Mucosa of descending colon (tissue), 3 donors: ENCODE results near the gene MAP3K2. TPM values are rescaled to one million over a fixed set of nuclear protein-coding genes. Genes with fewer than 3 reads are reported as not detected.

Experiments used
- ATAC-seq: fragments of 200-7000 bp; cut with Tn5 transposase; one replicate; pipeline ENCODE4 v1.9.1; 2020; ENCODE audit warnings: mild to moderate bottlenecking, moderate library complexity
- DNase-seq, 3 donors: peaks; one replicate each; pipeline ENCODE4 v3.0.0-alpha.2; 2020
- H3K36me3 ChIP-seq: fragments of 200-600 bp; one replicate; pipeline ENCODE4 v1.8.0; 2021; ENCODE audit warnings: low read depth, mild to moderate bottlenecking
- H3K4me1 ChIP-seq: fragments of 200-600 bp; one replicate; pipeline ENCODE4 v1.8.0; 2021; ENCODE audit warnings: low read depth, mild to moderate bottlenecking
- H3K4me3 ChIP-seq: fragments of 200-600 bp; one replicate; pipeline ENCODE4 v1.8.0; 2021; ENCODE audit warnings: mild to moderate bottlenecking
- H3K9me3 ChIP-seq: fragments of 200-600 bp; one replicate; pipeline ENCODE4 v1.8.0; 2021; ENCODE audit warnings: mild to moderate bottlenecking
- CTCF ChIP-seq: fragments of 200-600 bp; IDR thresholded peaks from one replicate; pipeline ENCODE4 v1.8.0; 2022; ENCODE audit warnings: antibody characterized with exemption, mild to moderate bottlenecking
- intact Hi-C, 2 donors: fragments of 100-400 bp; cut with DNase I in 1 of 2; cut with micrococcal nuclease in 1 of 2; formaldehyde crosslinking; loops; one replicate each; pipeline versions ENCODE4 v1.11.0 to v1.11.1; 2022; cut with DNase I, micrococcal nuclease
- total RNA-seq, 3 donors: library from RNA; stranded (reverse); fragmentation: NEBNext Ultra II Directional in 2 of 3; extraction: Animal tissue kit (Norgen Biotek cat#: 25700) in 2 of 3; gene quantifications; one replicate each; pipeline versions ENCODE4 v1.2.1 to v1.2.4, GENCODE V29; 2021 to 2023
- donor health status: DM: no; HTN: no; CAD: no; lungs with moderate emphysema.
- donor health status: DM: no; HTN: no; CAD: no.
- donor health status: DM: no; HTN: yes; CAD: no.

MAP3K2 gene
- total RNA-seq, 3 donors from 2014 or later = 71.8 to 80.6 (median 77.1) TPM

GRCh38 chr2:127309468-127309867 is 78.3 kb downstream of the MAP3K2 start:
- Histone ChIP-seq H3K9me3 (no peaks in the 10 kb centered on the region), H3K4me1 (peaks cover 6% of the 10 kb centered on the region), H3K4me3 (no peak overlapping the region), H3K36me3 (peaks cover 8% of the 10 kb centered on the region)
- DNase-seq = no peak
- no peak for TF ChIP-seq CTCF
- ATAC-seq = no peak
- intact Hi-C loops = no loop called here

GRCh38 chr2:127308586-127309138 is 79.1 kb downstream of the MAP3K2 start:
- TF ChIP-seq CTCF = no peak

GRCh38 chr2:127305990-127306585 is 81.7 kb downstream of the MAP3K2 start:
- intact Hi-C loops = no loop called here
- Histone ChIP-seq H3K9me3 (no peaks in the 10 kb centered on the region), H3K4me1 (no peaks in the 10 kb centered on the region), H3K4me3 (no peak overlapping the region), H3K36me3 (peaks cover 8% of the 10 kb centered on the region)
- ATAC-seq (peak; percentile 87), DNase-seq (no peak)
- no peak for TF ChIP-seq CTCF

More at GRCh38 chr2:127308586-127309138, 79.1 kb downstream of the MAP3K2 start:
- ATAC-seq = no peak
- Histone ChIP-seq H3K9me3 (no peaks in the 10 kb centered on the region), H3K4me1 (peaks cover 3% of the 10 kb centered on the region), H3K36me3 (peaks cover 8% of the 10 kb centered on the region), H3K4me3 (no peak overlapping the region)
- no peak for DNase-seq
- intact Hi-C loops = no loop called here

- intact Hi-C loops = no loop called here
- DNase-seq (no peak), ATAC-seq (no peak)
- Histone ChIP-seq H3K36me3 (peaks cover under 1% of the 10 kb centered on the region), H3K9me3 (no peaks in the 10 kb centered on the region), H3K4me1 (no peaks in the 10 kb centered on the region), H3K4me3 (no peak overlapping the region)
- TF ChIP-seq CTCF = no peak
Observed at GRCh38 chr2:127302168-127302567, 85.6 kb downstream of the MAP3K2 start.

- Histone ChIP-seq H3K4me1 (peaks cover 8% of the 10 kb centered on the region), H3K36me3 (no peaks in the 10 kb centered on the region), H3K9me3 (no peaks in the 10 kb centered on the region), H3K4me3 (peak within 1 kb of the TSS; percentile 77)
- TF ChIP-seq CTCF = no peak
- DNase-seq (peak; percentile 89 to 90 (median 89)), ATAC-seq (peak; percentile 97)
- intact Hi-C loops = no loop called here
Observed at GRCh38 chr2:127293748-127294562, 93.8 kb downstream of the MAP3K2 start, which contains the start of gene ERCC3. ERCC3 (minus strand) TSS chr2:127294144; CDS start chr2:127294081, 63 bp downstream.
